SK-N-MC (cell line): ENCODE data around the gene SLCO2B1.
"Not testable (repeated sequence)": the region's sequence is repeated elsewhere in the genome, so short reads cannot be mapped to it uniquely, and the experiment has no call there.

Experiments
- EZH2 ChIP-seq: fragments of 200-600 bp; sonication (generic); IDR thresholded peaks from one replicate; pipeline ENCODE4 v1.6.1; 2017; ENCODE audit warnings: antibody characterized with exemption
- POLR2AphosphoS5 ChIP-seq: IDR thresholded peaks from 2 replicates; pipeline ENCODE4 v1.6.1; 2012; ENCODE audit warnings: mild to moderate bottlenecking, low read depth, low read length, borderline replicate concordance

GRCh38 chr11:75105967-75106681 lies 44.8 kb upstream of the SLCO2B1 start:
- TF ChIP-seq EZH2, POLR2AphosphoS5: not testable (repeated sequence)
